ENCODE data around the gene FBXO10. TPM values are rescaled to one million over a fixed set of nuclear protein-coding genes. Genes with fewer than 3 reads are reported as not detected.

The FBXO10 gene
- total RNA-seq, 2 donors from 2014 or later: 2.7 to 2.9 TPM

GRCh38 chr9:37551468-37551867 lies 24.7 kb downstream of the FBXO10 start:
- no peaks in the 10 kb centered on the region for H3K27me3 ChIP-seq
- H3K36me3 ChIP-seq: no peaks in the 10 kb centered on the region
- no peaks in the 10 kb centered on the region for H3K9me3 ChIP-seq
- H3K9ac ChIP-seq (ENCODE audit: low read depth in 2 of 2, low read length in 2 of 2): no peak overlapping the region
- H3K4me1 ChIP-seq: no peaks in the 10 kb centered on the region
- TF ChIP-seq CTCF (IDR thresholded peaks at IDR 0.05): no peak
- DNase-seq: no peak
- H3K27ac ChIP-seq: no peak overlapping the region
- intact Hi-C loops (cut with DNase I): no loop called here
- H3K4me3 ChIP-seq: no peak overlapping the region

- intact Hi-C loops (cut with DNase I): no loop called here
- H3K36me3 ChIP-seq: no peaks in the 10 kb centered on the region
These were observed 25.4 kb downstream of the FBXO10 start for GRCh38 chr9:37550781-37551180.

GRCh38 chr9:37549527-37549926 lies 26.7 kb downstream of the FBXO10 start:
- no peak overlapping the region for H3K27ac ChIP-seq
- intact Hi-C loops (cut with DNase I): no loop called here
- H3K9me3 ChIP-seq: no peaks in the 10 kb centered on the region
- no peaks in the 10 kb centered on the region for H3K27me3 ChIP-seq
- no peaks in the 10 kb centered on the region for H3K36me3 ChIP-seq
- DNase-seq: no peak
- no peaks in the 10 kb centered on the region for H3K4me1 ChIP-seq
- TF ChIP-seq CTCF (IDR thresholded peaks at IDR 0.05): no peak
- no peak overlapping the region for H3K9ac ChIP-seq (ENCODE audit: low read depth in 2 of 2, low read length in 2 of 2)
- H3K4me3 ChIP-seq: no peak overlapping the region

More at GRCh38 chr9:37550781-37551180, 25.4 kb downstream of the FBXO10 start:
- DNase-seq: no peak
- no peaks in the 10 kb centered on the region for H3K4me1 ChIP-seq
- H3K4me3 ChIP-seq: no peak overlapping the region
- H3K27ac ChIP-seq: no peak overlapping the region
- no peaks in the 10 kb centered on the region for H3K9me3 ChIP-seq
- no peaks in the 10 kb centered on the region for H3K27me3 ChIP-seq
- no peak overlapping the region for H3K9ac ChIP-seq (ENCODE audit: low read depth in 2 of 2, low read length in 2 of 2)
- no peak for TF ChIP-seq CTCF (IDR thresholded peaks at IDR 0.05)

- intact Hi-C loops (cut with DNase I): no loop called here
- Histone ChIP-seq H3K9me3 (no peaks in the 10 kb centered on the region), H3K36me3 (no peaks in the 10 kb centered on the region), H3K27ac (no peak overlapping the region), H3K27me3 (no peaks in the 10 kb centered on the region), H3K4me3 (no peak overlapping the region), H3K9ac (ENCODE audit: low read depth in 2 of 2, low read length in 2 of 2) (no peak overlapping the region), H3K4me1 (no peaks in the 10 kb centered on the region)
- no peak for TF ChIP-seq CTCF (IDR thresholded peaks at IDR 0.05)
- DNase-seq: no peak
These were observed 28.8 kb downstream of the FBXO10 start for GRCh38 chr9:37547328-37547878.

GRCh38 chr9:37543468-37543867 lies 32.7 kb downstream of the FBXO10 start:
- Histone ChIP-seq H3K4me1 (no peaks in the 10 kb centered on the region), H3K9me3 (no peaks in the 10 kb centered on the region)

More at GRCh38 chr9:37543468-37543867, 32.7 kb downstream of the FBXO10 start:
- DNase-seq: no peak
- intact Hi-C loops (cut with DNase I): no loop called here
- no peak for TF ChIP-seq CTCF (IDR thresholded peaks at IDR 0.05)
- no peaks in the 10 kb centered on the region for H3K27me3 ChIP-seq
- H3K36me3 ChIP-seq: no peaks in the 10 kb centered on the region
- H3K9ac ChIP-seq (ENCODE audit: low read depth in 2 of 2, low read length in 2 of 2): no peak overlapping the region
- no peak overlapping the region for H3K4me3 ChIP-seq
- H3K27ac ChIP-seq: no peak overlapping the region
